Measurements from ENCODE around the gene ARIH2. TPM values are rescaled to one million over a fixed set of nuclear protein-coding genes. Genes with fewer than 3 reads are reported as not detected.

The ARIH2 gene
- total RNA-seq, 1 donor = 68.6 TPM

DNA sequence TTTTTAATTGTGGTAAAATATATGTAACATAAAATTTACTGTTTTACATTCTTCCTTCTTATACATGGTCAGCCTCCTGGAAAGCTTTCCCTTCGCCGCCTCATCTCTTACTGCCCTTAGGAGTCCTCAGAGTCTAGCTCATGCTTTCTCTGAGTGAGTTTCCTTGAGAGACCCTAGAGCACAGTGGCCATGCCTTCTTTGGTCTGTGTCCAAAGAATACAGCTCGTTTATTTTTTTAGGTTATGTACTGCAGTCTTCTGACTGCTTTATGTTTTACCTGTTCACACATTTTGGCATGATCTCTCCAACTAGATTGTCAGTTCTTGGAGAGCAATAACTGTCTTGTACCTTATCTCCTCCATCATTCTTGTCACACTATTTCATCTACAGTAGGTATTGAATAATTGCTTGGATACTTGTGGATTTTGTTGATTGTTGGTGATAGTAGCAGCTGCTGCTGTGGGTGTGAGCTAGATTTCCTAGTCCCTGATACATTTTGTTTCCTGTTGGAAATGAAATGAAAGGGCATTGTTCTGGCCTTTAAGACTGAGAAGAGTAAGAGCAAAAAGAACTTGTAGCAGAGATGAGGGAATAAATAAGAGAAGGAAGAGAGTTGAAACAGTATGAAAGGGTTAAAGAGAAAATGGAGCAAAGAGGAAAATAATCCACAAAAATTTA is 10.9 kb downstream of the ARIH2 start:
- no peak for DNase-seq (ENCODE audit: low read depth)
- no peak overlapping the region for H3K4me3 ChIP-seq (ENCODE audit: low read depth, low read length)
- TF ChIP-seq, protein P1, sequence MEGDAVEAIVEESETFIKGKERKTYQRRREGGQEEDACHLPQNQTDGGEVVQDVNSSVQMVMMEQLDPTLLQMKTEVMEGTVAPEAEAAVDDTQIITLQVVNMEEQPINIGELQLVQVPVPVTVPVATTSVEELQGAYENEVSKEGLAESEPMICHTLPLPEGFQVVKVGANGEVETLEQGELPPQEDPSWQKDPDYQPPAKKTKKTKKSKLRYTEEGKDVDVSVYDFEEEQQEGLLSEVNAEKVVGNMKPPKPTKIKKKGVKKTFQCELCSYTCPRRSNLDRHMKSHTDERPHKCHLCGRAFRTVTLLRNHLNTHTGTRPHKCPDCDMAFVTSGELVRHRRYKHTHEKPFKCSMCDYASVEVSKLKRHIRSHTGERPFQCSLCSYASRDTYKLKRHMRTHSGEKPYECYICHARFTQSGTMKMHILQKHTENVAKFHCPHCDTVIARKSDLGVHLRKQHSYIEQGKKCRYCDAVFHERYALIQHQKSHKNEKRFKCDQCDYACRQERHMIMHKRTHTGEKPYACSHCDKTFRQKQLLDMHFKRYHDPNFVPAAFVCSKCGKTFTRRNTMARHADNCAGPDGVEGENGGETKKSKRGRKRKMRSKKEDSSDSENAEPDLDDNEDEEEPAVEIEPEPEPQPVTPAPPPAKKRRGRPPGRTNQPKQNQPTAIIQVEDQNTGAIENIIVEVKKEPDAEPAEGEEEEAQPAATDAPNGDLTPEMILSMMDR (IDR thresholded peaks at IDR 0.05; ENCODE audit: insufficient read depth, low read length) = no peak

DNA sequence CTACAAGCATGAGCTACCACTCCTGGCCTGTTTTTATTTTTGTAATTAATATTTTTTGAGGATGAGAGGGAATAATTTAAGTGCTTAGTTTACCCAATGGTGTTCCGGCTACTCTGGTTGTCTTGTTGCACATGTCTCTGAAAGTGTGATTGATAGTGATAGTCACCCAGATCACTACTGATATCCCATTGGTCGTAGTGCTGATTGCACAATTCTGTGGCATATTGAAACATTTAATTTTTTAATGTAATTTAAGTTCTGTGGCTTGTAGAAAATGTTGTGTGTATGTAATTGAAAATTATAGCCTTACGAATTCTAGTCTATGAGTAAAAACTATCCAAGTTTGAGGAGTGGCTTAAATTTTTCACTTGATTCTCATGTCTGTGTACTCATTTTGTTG is 11.9 kb downstream of the ARIH2 start:
- TF ChIP-seq, protein P1 (IDR thresholded peaks at IDR 0.05; ENCODE audit: insufficient read depth, low read length) = no peak
- DNase-seq (ENCODE audit: low read depth) = no peak
- H3K4me3 ChIP-seq (ENCODE audit: low read depth, low read length) = no peak overlapping the region

DNA sequence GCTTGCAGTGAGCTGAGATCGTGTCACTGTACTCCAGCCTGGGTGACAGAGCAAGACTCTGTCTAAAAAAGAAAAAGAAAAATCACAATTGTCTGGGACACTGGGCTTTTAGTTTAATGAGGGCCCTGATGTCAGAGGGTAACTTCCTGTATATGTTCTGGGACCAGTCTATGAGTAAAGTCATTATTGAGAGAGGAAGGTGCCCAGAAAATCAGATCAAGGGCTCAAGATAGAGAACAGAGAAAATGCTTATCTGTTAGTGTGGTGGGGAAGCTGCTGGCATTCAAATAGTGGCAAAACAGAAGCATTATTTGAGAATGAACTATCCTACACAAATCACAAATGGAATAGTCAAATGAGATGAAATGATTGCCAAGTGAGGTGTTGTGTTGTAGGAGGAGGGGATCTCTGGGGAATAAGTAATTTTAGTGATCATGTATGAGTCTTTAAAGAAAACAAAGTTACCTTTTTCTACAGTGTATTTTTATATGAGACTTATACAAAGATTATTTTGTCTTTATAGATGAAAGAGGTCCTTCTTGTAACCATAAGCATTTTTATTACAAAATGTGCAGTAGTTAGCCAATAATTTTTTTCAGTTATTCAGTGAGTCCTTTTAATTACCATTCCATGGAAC is 13.4 kb downstream of the ARIH2 start:
- no peak for DNase-seq (ENCODE audit: low read depth)
- H3K4me3 ChIP-seq (ENCODE audit: low read depth, low read length) = no peak overlapping the region
- TF ChIP-seq, protein P1 (IDR thresholded peaks at IDR 0.05; ENCODE audit: insufficient read depth, low read length) = no peak

DNA sequence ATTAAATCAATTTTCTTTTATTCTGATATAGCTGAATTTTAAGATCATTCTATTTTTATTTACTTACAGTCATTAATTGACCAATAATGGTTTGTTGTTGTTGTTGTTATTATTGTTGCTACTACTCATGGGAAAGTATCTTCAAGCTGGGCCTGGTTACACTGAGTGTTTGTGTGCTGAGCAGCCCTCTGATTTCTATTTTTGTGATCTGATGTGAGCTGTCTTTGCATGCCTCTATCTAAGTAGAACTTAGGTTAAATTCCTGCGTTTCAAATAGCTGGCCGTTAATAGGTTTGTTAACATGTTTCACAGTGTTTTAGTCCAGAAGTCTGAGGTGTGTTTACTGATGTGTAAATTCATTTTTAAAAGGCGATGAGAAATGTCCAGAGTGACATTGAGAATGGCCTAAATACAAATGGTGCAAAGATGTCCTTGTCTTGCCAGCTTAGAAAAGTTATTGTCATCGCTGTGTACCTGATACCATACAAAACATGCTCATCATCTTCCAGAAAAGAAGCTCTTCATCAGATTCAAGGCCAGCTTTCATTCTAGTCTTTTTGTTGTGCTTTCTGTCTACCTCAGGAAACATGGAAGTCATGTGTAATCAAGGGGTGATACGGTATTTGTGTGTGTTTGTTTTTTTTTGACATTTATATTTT is 15.8 kb downstream of the ARIH2 start:
- no peak for DNase-seq (ENCODE audit: low read depth)
- TF ChIP-seq, protein P1 (IDR thresholded peaks at IDR 0.05; ENCODE audit: insufficient read depth, low read length) = no peak
- H3K4me3 ChIP-seq (ENCODE audit: low read depth, low read length) = no peak overlapping the region

DNA sequence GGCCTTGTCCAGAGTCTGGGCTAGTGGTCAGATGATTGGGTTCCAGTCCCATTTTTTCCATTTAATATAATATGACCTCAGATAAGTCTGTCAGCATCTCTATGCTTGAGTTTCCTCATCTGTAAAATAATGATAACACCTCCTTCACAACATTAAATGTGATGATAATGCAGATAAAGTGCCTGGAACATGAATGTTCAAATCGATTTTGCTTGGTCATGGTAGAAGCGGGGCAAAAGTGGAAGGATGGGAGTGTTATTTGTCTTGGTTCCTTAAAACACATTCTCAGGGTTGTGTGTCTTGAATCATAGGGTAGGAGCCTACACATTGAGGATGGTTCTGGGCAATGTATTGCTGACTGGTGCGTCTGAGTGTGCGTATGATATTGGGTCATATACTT is 16.9 kb downstream of the ARIH2 start:
- DNase-seq (ENCODE audit: low read depth) = no peak
- H3K4me3 ChIP-seq (ENCODE audit: low read depth, low read length) = no peak overlapping the region
- TF ChIP-seq, protein P1 (IDR thresholded peaks at IDR 0.05; ENCODE audit: insufficient read depth, low read length) = no peak

DNA sequence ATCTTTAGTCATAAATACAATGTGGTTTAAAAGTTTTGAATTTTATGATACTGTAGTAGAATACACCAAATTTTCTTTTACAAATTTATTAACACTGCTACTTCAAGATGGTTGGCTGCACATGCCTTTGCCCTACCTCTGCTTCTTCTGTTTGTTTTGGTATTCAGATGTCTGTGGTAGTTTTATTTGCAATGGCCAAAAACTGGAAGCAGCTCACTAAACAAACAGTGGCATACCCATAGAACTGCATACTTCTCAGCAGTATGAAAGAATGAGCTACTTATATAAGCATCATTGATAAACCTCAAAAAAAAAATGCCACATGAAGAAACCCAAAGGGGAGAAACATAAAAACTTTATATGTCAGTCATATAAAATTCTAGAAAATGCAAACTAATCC is 19.5 kb downstream of the ARIH2 start:
- no peak overlapping the region for H3K4me3 ChIP-seq (ENCODE audit: low read depth, low read length)
- no peak for DNase-seq (ENCODE audit: low read depth)
- TF ChIP-seq, protein P1 (IDR thresholded peaks at IDR 0.05; ENCODE audit: insufficient read depth, low read length) = no peak

All from fibroblast of the aortic adventitia (primary cell).